Activated CD8-positive, alpha-beta T cell treated with anti-CD3 and anti-CD28 coated beads, Interleukin-2, amount 10 ng/mL, durations not matched to agents 7 days and 5 days (primary cell): ENCODE measurements around the gene MAMLD1. TPM values are rescaled to one million over a fixed set of nuclear protein-coding genes. Genes with fewer than 3 reads are reported as not detected.

Source experiments
- ATAC-seq: fragments of 150-1000 bp; cut with Tn5 transposase; one replicate; pipeline ENCODE4 v1.10.0; 2021; ENCODE audit warnings: moderate library complexity
- CTCF ChIA-PET: fragments of 350-600 bp; sonication (Branson Sonifier 250); formaldehyde crosslinking; loops from one replicate; lab custom pipeline; 2021; ENCODE audit warnings: antibody characterized with exemption; lab: Charles Lee
- POLR2A ChIA-PET: fragments of 350-600 bp; sonication (Branson Sonifier 250); formaldehyde crosslinking; loops from one replicate; lab custom pipeline; 2021; ENCODE audit warnings: antibody characterized with exemption; lab: Charles Lee
- DNase-seq: peaks from one replicate; pipeline ENCODE4 v3.0.0-alpha.2; 2020
- H3K27ac Mint-ChIP-seq: one replicate; pipeline ENCODE4 v1.8.0; 2021; ENCODE audit warnings: mild to moderate bottlenecking, mixed read lengths
- H3K27me3 Mint-ChIP-seq: one replicate; pipeline ENCODE4 v1.8.0; 2021; ENCODE audit warnings: low read depth, mixed read lengths
- H3K36me3 Mint-ChIP-seq: one replicate; pipeline ENCODE4 v1.8.0; 2021; ENCODE audit warnings: low read depth, mixed read lengths
- H3K4me1 Mint-ChIP-seq: one replicate; pipeline ENCODE4 v1.8.0; 2021; ENCODE audit warnings: low read depth, mixed read lengths
- H3K4me3 Mint-ChIP-seq: one replicate; pipeline ENCODE4 v1.8.0; 2021; ENCODE audit warnings: mild to moderate bottlenecking, mixed read lengths
- H3K9me3 Mint-ChIP-seq: one replicate; pipeline ENCODE4 v1.8.0; 2022; ENCODE audit warnings: mixed read lengths; ENCODE audit not compliant: insufficient read depth
- total RNA-seq, 2 experiments: library from RNA; stranded (reverse); gene quantifications; one replicate each; pipeline ENCODE4 v1.2.3, GENCODE V29; 2021

Gene MAMLD1
- total RNA-seq, 2 experiments from 2014 or later = 0.81 to 1.4 TPM

- H3K9me3 Mint-ChIP-seq = no peaks in the 10 kb centered on the region
- H3K27me3 Mint-ChIP-seq = no peaks in the 10 kb centered on the region
- ATAC-seq (no peak), DNase-seq (no peak)
- H3K36me3 Mint-ChIP-seq = no peaks in the 10 kb centered on the region
- no peak overlapping the region for H3K4me3 Mint-ChIP-seq
- H3K4me1 Mint-ChIP-seq = peaks cover 14% of the 10 kb centered on the region
- H3K27ac Mint-ChIP-seq = no peak overlapping the region
- CTCF ChIA-PET = interaction anchor here (1.1 to 3.2 kb wide), 5 partner anchors 7 to 35 kb away, joined by 4 to 16 read pairs (median 13); no protein-coding TSS in a partner anchor
- POLR2A ChIA-PET = interaction anchor here (0.6 to 0.8 kb wide), 2 partner anchors 129 to 226 kb away, joined by 3 read pairs; no protein-coding TSS in a partner anchor
These were observed 87.5 kb downstream of the MAMLD1 start for GRCh38 chrX:150450519-150451177.

GRCh38 chrX:150451953-150452352, 88.8 kb downstream of the MAMLD1 start:
- H3K9me3 Mint-ChIP-seq = no peaks in the 10 kb centered on the region
- H3K4me3 Mint-ChIP-seq = no peak overlapping the region
- no peaks in the 10 kb centered on the region for H3K36me3 Mint-ChIP-seq

DNA sequence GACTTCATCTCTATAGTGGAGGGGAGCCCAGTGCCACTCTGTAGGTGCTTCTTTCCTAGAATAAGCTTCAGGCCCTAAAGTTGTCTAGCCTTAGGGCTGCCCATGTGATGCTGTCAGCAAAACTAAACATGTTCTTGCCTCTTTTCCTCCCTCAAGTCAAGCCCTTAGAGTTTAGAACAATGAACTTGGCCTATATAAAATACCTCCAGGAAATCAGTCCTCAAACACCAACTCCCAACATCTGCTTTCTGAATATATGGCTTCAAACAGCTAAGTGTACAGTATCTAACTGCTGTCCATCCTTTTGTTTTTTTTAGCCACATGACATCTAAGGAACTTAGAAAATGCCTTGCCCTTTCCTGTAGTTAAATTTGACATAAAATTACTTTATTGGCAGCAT, 91.0 kb downstream of the MAMLD1 start:
- CTCF ChIA-PET = no interaction called here
- Mint-ChIP-seq H3K4me3 (no peak overlapping the region), H3K4me1 (peaks cover 22% of the 10 kb centered on the region), H3K36me3 (no peaks in the 10 kb centered on the region), H3K27me3 (no peaks in the 10 kb centered on the region), H3K27ac (no peak overlapping the region), H3K9me3 (no peaks in the 10 kb centered on the region)
- no peak for DNase-seq
- no peak for ATAC-seq
- POLR2A ChIA-PET = no interaction called here

More at GRCh38 chrX:150451953-150452352, 88.8 kb downstream of the MAMLD1 start:
- H3K4me1 Mint-ChIP-seq = peaks cover 16% of the 10 kb centered on the region
- CTCF ChIA-PET = no interaction called here
- no peaks in the 10 kb centered on the region for H3K27me3 Mint-ChIP-seq
- DNase-seq (no peak), ATAC-seq (no peak)
- H3K27ac Mint-ChIP-seq = no peak overlapping the region
- POLR2A ChIA-PET = no interaction called here

DNA sequence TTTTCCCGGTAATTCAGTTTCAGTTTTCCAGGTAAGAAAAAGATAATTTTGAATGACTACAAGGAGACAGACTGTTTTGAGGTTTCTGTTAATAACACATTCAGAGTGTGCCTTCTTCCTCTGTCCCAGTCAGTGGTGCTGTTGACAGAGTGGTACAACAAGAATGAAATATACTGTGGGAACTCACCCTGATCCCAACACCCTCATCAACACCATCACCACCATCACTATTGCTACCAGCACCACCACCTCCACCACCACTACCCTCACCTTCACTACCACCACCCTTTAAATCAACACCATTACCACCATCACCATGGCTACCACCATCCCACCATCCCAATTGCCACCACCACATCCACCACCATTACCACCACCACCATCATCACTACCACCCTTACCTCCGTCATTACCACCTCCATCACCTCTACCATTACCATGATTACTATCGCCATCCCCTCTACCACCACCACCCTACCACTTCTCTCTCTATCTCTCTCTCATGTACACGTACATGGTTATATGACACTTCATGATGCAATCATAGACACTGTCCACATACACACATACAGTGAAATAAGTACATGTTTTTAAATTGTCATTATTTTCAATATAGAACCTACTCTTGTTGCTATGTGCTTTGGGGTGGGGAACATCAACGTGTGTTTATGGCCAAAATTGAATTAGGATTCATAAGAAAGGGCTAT, 91.5 kb downstream of the MAMLD1 start:
- Mint-ChIP-seq H3K27ac (no peak overlapping the region), H3K4me3 (no peak overlapping the region), H3K4me1 (peaks cover 28% of the 10 kb centered on the region), H3K36me3 (no peaks in the 10 kb centered on the region), H3K9me3 (no peaks in the 10 kb centered on the region), H3K27me3 (no peaks in the 10 kb centered on the region)
- ATAC-seq (no peak), DNase-seq (no peak)
- ChIA-PET POLR2A (no interaction called here), CTCF (no interaction called here)

- CTCF ChIA-PET = no interaction called here
- no peak for DNase-seq
- no peak for ATAC-seq
- no peaks in the 10 kb centered on the region for H3K36me3 Mint-ChIP-seq
- no peaks in the 10 kb centered on the region for H3K9me3 Mint-ChIP-seq
- POLR2A ChIA-PET = no interaction called here
- H3K27ac Mint-ChIP-seq = no peak overlapping the region
- no peak overlapping the region for H3K4me3 Mint-ChIP-seq
- no peaks in the 10 kb centered on the region for H3K27me3 Mint-ChIP-seq
- H3K4me1 Mint-ChIP-seq = peaks cover 28% of the 10 kb centered on the region
These were observed 92.1 kb downstream of the MAMLD1 start for GRCh38 chrX:150455215-150455608.

GRCh38 chrX:150456466-150456865, 93.3 kb downstream of the MAMLD1 start:
- CTCF ChIA-PET = no interaction called here
- Mint-ChIP-seq H3K9me3 (no peaks in the 10 kb centered on the region), H3K36me3 (no peaks in the 10 kb centered on the region), H3K27ac (no peak overlapping the region), H3K27me3 (no peaks in the 10 kb centered on the region), H3K4me1 (peaks cover 22% of the 10 kb centered on the region), H3K4me3 (no peak overlapping the region)
- ATAC-seq (no peak), DNase-seq (no peak)
- POLR2A ChIA-PET = no interaction called here

DNA sequence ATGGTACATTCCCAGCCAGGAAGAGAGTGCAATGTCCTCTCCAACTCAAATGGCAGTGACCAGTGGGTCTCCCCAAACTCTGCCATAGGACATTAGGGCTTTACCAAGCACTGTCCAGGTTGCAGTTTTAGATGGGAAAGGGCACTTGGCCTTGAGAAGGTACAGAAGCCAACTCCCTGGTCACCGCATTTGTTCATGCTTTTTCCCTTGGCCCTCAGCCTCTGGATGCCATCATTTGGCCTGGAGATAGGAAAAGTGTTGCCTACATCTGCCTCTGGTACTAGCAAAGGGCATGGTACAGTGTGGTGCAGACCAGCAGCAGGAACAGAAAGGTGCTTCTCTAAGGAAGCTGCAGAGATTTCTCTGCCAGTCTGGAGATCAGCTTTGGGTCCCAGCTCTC, 93.8 kb downstream of the MAMLD1 start:
- Mint-ChIP-seq H3K27ac (no peak overlapping the region), H3K27me3 (no peaks in the 10 kb centered on the region), H3K4me3 (no peak overlapping the region), H3K9me3 (no peaks in the 10 kb centered on the region), H3K36me3 (no peaks in the 10 kb centered on the region), H3K4me1 (peaks cover 18% of the 10 kb centered on the region)
- ChIA-PET CTCF (interaction anchor here (2.1 kb wide), 1 partner anchor 7 kb away, joined by 8 read pairs; no protein-coding TSS in a partner anchor), POLR2A (no interaction called here)
- no peak for DNase-seq
- no peak for ATAC-seq

- DNase-seq = no peak
- Mint-ChIP-seq H3K4me1 (peaks cover 18% of the 10 kb centered on the region), H3K36me3 (no peaks in the 10 kb centered on the region), H3K9me3 (no peaks in the 10 kb centered on the region), H3K27ac (peak overlapping the region; percentile 79), H3K27me3 (no peaks in the 10 kb centered on the region), H3K4me3 (no peak overlapping the region)
- POLR2A ChIA-PET = no interaction called here
- CTCF ChIA-PET = no interaction called here
- no peak for ATAC-seq
These were observed 96.1 kb downstream of the MAMLD1 start for GRCh38 chrX:150459196-150459595.

DNA sequence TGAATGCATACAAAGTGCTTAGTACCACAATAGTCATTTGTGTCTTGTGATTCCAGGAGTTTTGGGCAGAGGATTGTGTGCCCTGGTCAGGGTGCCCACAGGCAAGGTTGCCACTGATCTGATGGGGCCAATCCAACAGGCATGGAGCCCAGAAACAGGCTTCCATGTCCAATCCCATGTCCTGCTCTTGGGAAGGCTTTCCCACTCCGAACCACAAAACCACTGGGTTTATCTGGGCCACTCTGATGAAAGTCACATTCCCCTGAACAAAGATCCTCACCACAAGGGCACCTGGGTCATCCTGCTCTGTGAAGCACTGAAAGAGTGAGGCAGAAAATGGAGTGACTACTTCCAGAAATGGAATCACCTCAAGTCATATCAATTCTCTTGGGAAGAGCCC, 96.9 kb downstream of the MAMLD1 start:
- H3K36me3 Mint-ChIP-seq = no peaks in the 10 kb centered on the region
- no peaks in the 10 kb centered on the region for H3K9me3 Mint-ChIP-seq
- DNase-seq = no peak
- peaks cover 18% of the 10 kb centered on the region for H3K4me1 Mint-ChIP-seq
- no peak overlapping the region for H3K4me3 Mint-ChIP-seq
- no peak overlapping the region for H3K27ac Mint-ChIP-seq
- CTCF ChIA-PET = no interaction called here
- POLR2A ChIA-PET = no interaction called here
- ATAC-seq = no peak
- no peaks in the 10 kb centered on the region for H3K27me3 Mint-ChIP-seq

DNA sequence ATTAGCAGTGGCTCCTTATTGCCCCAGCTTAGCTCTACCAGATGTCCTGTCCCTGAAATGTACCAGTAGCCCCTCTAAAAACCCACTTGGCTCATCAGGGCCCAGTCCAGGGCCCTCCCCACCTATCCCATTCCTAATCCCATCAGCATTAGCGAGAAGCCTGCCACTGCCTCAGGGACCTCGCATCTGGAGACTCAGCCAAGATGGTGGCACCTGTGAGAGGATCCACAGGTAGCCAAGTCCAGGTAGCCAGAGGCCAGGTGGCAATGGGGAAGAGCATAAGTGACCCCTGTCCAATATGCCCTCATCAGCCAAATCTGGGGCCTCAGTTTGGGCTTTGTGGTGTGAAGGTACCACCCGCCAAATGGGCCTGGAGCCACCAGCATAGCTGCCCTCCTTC, 97.7 kb downstream of the MAMLD1 start:
- no peaks in the 10 kb centered on the region for H3K9me3 Mint-ChIP-seq
- no peaks in the 10 kb centered on the region for H3K36me3 Mint-ChIP-seq
- no peak overlapping the region for H3K27ac Mint-ChIP-seq
- H3K27me3 Mint-ChIP-seq = no peaks in the 10 kb centered on the region
- peaks cover 18% of the 10 kb centered on the region for H3K4me1 Mint-ChIP-seq
- ChIA-PET POLR2A (no interaction called here), CTCF (no interaction called here)
- no peak for ATAC-seq
- DNase-seq = no peak
- no peak overlapping the region for H3K4me3 Mint-ChIP-seq

DNA sequence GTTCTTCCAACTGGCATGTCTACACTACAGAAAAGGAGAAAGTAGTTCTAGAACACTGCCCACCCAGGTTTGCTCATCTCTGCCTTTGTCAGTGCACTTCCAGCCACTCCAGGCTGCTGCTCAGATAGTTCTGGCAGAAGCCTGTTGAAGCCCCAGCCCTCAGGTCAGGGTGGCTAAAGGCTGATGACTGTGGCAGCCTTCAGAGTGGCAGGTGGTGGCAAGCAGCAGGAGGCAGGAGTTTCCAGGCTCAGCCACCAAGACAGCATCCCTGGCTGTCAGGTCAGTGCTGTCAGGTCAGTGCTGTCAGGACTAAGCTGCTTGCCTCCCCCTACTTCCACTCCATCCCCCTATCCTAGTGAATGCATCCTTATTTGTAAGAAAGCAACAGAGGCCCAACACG, 100.4 kb downstream of the MAMLD1 start:
- DNase-seq (no peak), ATAC-seq (no peak)
- Mint-ChIP-seq H3K27ac (no peak overlapping the region), H3K27me3 (no peaks in the 10 kb centered on the region), H3K9me3 (no peaks in the 10 kb centered on the region), H3K36me3 (no peaks in the 10 kb centered on the region), H3K4me1 (peaks cover 11% of the 10 kb centered on the region), H3K4me3 (no peak overlapping the region)
- POLR2A ChIA-PET = interaction anchor here (0.7 kb wide), 1 partner anchor 48 kb away, joined by 3 read pairs; no protein-coding TSS in a partner anchor
- CTCF ChIA-PET = no interaction called here

DNA sequence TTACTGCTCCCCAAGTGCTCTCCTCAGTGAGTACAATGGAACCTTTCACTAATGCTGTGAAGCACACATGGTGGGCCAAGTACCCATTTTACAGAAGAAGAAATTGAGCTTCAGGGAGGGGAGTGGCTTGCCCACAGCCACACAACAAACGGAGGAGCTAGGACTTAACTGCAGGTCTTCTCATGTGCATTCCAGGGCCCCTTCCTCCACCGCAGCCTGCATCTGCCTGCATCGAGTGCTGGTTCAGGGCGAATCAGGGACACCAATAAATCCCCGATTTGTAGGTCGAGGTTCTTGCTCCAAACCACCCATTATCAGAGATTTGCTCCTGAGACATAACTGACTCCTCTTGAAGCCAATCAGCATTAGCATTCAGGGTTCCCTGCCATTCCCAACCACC, 100.9 kb downstream of the MAMLD1 start:
- no peaks in the 10 kb centered on the region for H3K9me3 Mint-ChIP-seq
- POLR2A ChIA-PET = interaction anchor here (0.7 kb wide), 1 partner anchor 48 kb away, joined by 3 read pairs; no protein-coding TSS in a partner anchor
- no peak overlapping the region for H3K27ac Mint-ChIP-seq
- no peaks in the 10 kb centered on the region for H3K27me3 Mint-ChIP-seq
- H3K4me3 Mint-ChIP-seq = no peak overlapping the region
- ATAC-seq (no peak), DNase-seq (no peak)
- CTCF ChIA-PET = no interaction called here
- peaks cover 6% of the 10 kb centered on the region for H3K4me1 Mint-ChIP-seq
- no peaks in the 10 kb centered on the region for H3K36me3 Mint-ChIP-seq
